Liver (tissue), 9 donors: ENCODE results near the gene PTPRN2. TPM values are rescaled to one million over a fixed set of nuclear protein-coding genes. Genes with fewer than 3 reads are reported as not detected.

Experiments used
- DNase-seq: peaks from one replicate; pipeline ENCODE4 v3.0.0-alpha.2; 2017; ENCODE audit warnings: low spot score
- H3K27ac ChIP-seq, 2 donors: one replicate each; pipeline ENCODE4 v1.7.0; 2013; ENCODE audit warnings: inconsistent platforms in 2 of 2, low read length in 2 of 2, control low read depth in 1 of 2, low read depth in 1 of 2, mild to moderate bottlenecking in 1 of 2
- H3K27me3 ChIP-seq, 4 donors: one replicate each; pipeline versions ENCODE4 v1.6.1 to v1.7.0; 2013; ENCODE audit warnings: low read length in 3 of 4, inconsistent platforms in 1 of 4, mild to moderate bottlenecking in 1 of 4, moderate library complexity in 1 of 4; ENCODE audit not compliant: control insufficient read depth in 4 of 4, insufficient read depth in 4 of 4
- H3K36me3 ChIP-seq, 4 donors: one replicate each; pipeline versions ENCODE4 v1.6.1 to v1.7.0; 2013; ENCODE audit warnings: low read length in 3 of 4, mild to moderate bottlenecking in 3 of 4, low read depth in 1 of 4, moderate library complexity in 1 of 4; ENCODE audit not compliant: control insufficient read depth in 4 of 4, insufficient read depth in 3 of 4
- H3K4me1 ChIP-seq, 4 donors: one replicate each; pipeline versions ENCODE4 v1.6.1 to v1.7.0; 2013; ENCODE audit warnings: low read length in 3 of 4, mild to moderate bottlenecking in 3 of 4, moderate library complexity in 1 of 4; ENCODE audit not compliant: control insufficient read depth in 4 of 4, insufficient read depth in 4 of 4
- H3K4me3 ChIP-seq, 3 donors: one replicate each; pipeline versions ENCODE4 v1.6.1 to v1.7.0; 2013; ENCODE audit warnings: low read length in 3 of 3, control low read depth in 1 of 3, low read depth in 1 of 3, mild to moderate bottlenecking in 1 of 3
- H3K9ac ChIP-seq, 2 donors: one replicate each; pipeline ENCODE4 v1.7.0; 2013; ENCODE audit warnings: low read length in 2 of 2, mild to moderate bottlenecking in 2 of 2, moderate library complexity in 2 of 2, control low read depth in 1 of 2, low read depth in 1 of 2
- H3K9me3 ChIP-seq, 4 donors: one replicate each; pipeline versions ENCODE4 v1.6.1 to v1.7.0; 2013; ENCODE audit warnings: low read length in 3 of 4; ENCODE audit not compliant: control insufficient read depth in 4 of 4
- CTCF ChIP-seq: fragments of 150-350 bp; IDR thresholded peaks from 2 replicates; pipeline ENCODE4 v1.5.1; 2017; ENCODE audit warnings: improper control_type of control experiment, low read depth, low read length; ENCODE audit not compliant: missing input control
- FOXA1 ChIP-seq: IDR thresholded peaks from 2 replicates; pipeline ENCODE4 v1.6.1; 2016; ENCODE audit warnings: antibody characterized with exemption
- FOXA2 ChIP-seq: IDR thresholded peaks from 2 replicates; pipeline ENCODE4 v1.6.1; 2016; ENCODE audit warnings: antibody characterized with exemption
- GABPA ChIP-seq, 2 donors: IDR thresholded peaks in 1 of 2; conservative IDR thresholded peaks in 1 of 2; 2 replicates each; pipeline ENCODE4 v1.6.1; 2016; ENCODE audit warnings: antibody characterized with exemption in 2 of 2, mild to moderate bottlenecking in 1 of 2, moderate library complexity in 1 of 2
- HNF4A ChIP-seq, 2 donors: conservative IDR thresholded peaks; 2 replicates each; pipeline ENCODE4 v1.6.1; 2016; ENCODE audit warnings: antibody characterized with exemption in 2 of 2, mild to moderate bottlenecking in 2 of 2
- HNF4G ChIP-seq: IDR thresholded peaks from 2 replicates; pipeline ENCODE4 v1.6.1; 2016; ENCODE audit warnings: antibody characterized with exemption
- JUND ChIP-seq, 2 donors: IDR thresholded peaks; 2 replicates each; pipeline ENCODE4 v1.6.1; 2016; ENCODE audit warnings: antibody characterized with exemption in 2 of 2
- NR2F2 ChIP-seq: IDR thresholded peaks from 2 replicates; pipeline ENCODE4 v1.6.1; 2016; ENCODE audit warnings: antibody characterized with exemption
- RXRA ChIP-seq, 2 donors: IDR thresholded peaks; 2 replicates each; pipeline ENCODE4 v1.6.1; 2017 to 2018; ENCODE audit warnings: antibody characterized with exemption in 2 of 2, mild to moderate bottlenecking in 1 of 2
- SP1 ChIP-seq: IDR thresholded peaks from 2 replicates; pipeline ENCODE4 v1.6.1; 2018; ENCODE audit warnings: antibody characterized with exemption, mild to moderate bottlenecking
- TAF1 ChIP-seq: conservative IDR thresholded peaks from 2 replicates; pipeline ENCODE4 v1.6.1; 2016; ENCODE audit warnings: antibody characterized with exemption, mild to moderate bottlenecking
- YY1 ChIP-seq: IDR thresholded peaks from 2 replicates; pipeline ENCODE4 v1.6.1; 2016; ENCODE audit warnings: antibody characterized with exemption, mild to moderate bottlenecking
- WGBS: extraction: QIAGEN DNeasy Blood & Tissue Kit; methylation state at CpG from one replicate; pipeline ENCODE4 v1.1.7; 2013; 5-methylcytosine and 5-hydroxymethylcytosine counted together
- polyA plus RNA-seq, 2 donors: library from polyadenylated mRNA; stranded (reverse) in 1 of 2; unstranded in 1 of 2; fragments of 200-250 nt in 1 of 2; fragments of >200 nt in 1 of 2; fragmentation: Nextera tagmentation in 1 of 2; extraction: Ambion mirVana in 1 of 2; gene quantifications; one replicate each; pipeline versions ENCODE4 v1.2.1 to v1.2.3, GENCODE V29; 2013 to 2015
- total RNA-seq, 2 donors: library from RNA; depleted of rRNA; stranded (reverse); fragments of >200 nt; gene quantifications; one replicate each; pipeline ENCODE4 v1.2.3, GENCODE V29; 2014
- TF ChIP-seq, protein P1 (sequence below): IDR thresholded peaks from 2 replicates; pipeline ENCODE4 v1.6.1; 2016; ENCODE audit warnings: antibody characterized with exemption
- donor health status: healthy.
- donor health status: healthy.
- donor health status: healthy.
- donor health status: healthy.
- donor health status: healthy.

The PTPRN2 gene
- total and polyA plus RNA-seq, 4 donors, result 0.75 to 1.9 (median 1.1) TPM

GRCh38 chr7:157497744-157498651, 1089.6 kb downstream of the PTPRN2 start:
- TF ChIP-seq, protein P1, sequence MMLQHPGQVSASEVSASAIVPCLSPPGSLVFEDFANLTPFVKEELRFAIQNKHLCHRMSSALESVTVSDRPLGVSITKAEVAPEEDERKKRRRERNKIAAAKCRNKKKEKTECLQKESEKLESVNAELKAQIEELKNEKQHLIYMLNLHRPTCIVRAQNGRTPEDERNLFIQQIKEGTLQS, result no peak
- TF ChIP-seq RXRA (IDR thresholded peaks at IDR 0.05) (no peak), NR2F2 (no peak), JUND (IDR thresholded peaks at IDR 0.05) (no peak), FOXA1 (no peak)
- Histone ChIP-seq H3K4me3 (no peak overlapping the region), H3K9ac (no peak overlapping the region), H3K4me1 (no peaks in the 10 kb centered on the region), H3K9me3 (no peaks in the 10 kb centered on the region), H3K36me3 (no peaks in the 10 kb centered on the region), H3K27ac (no peak overlapping the region), H3K27me3 (no peaks in the 10 kb centered on the region)
- 81% methylated on average over 33 of the region's 33 CpGs for WGBS
- no peak for DNase-seq

DNA sequence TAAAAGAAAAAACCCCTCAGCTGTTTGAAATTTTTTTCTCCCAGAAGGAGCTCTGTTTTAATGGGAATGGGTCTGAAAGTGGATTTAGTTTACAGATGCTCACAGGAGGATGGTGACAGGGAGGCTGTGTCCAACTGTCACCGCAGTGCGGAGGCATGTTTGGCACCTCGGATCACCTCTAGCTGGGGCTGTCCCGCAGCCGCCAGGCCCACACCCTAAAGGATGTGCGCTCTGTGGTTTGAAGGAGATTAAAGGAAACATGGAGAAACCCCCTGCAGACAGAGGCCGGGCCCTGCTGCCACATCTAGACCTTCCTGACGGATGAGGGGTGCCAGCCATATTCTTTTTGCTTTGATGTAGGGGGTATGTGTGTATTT, 1090.3 kb downstream of the PTPRN2 start:
- Histone ChIP-seq H3K9me3 (no peaks in the 10 kb centered on the region), H3K27me3 (no peaks in the 10 kb centered on the region), H3K27ac (no peak overlapping the region), H3K9ac (no peak overlapping the region), H3K4me3 (no peak overlapping the region), H3K4me1 (no peaks in the 10 kb centered on the region), H3K36me3 (no peaks in the 10 kb centered on the region)
- TF ChIP-seq SP1 (no peak), CTCF (no peak), GABPA (IDR thresholded peaks at IDR 0.05 in 1 of 2, conservative IDR thresholded peaks at IDR 0.05 in 1 of 2) (no peak), YY1 (no peak), HNF4A (conservative IDR thresholded peaks at IDR 0.05) (no peak)
- 89% methylated on average over 8 of the region's 8 CpGs for WGBS
- no peak for DNase-seq

- no peak for DNase-seq
Measured at GRCh38 chr7:157496416-157497275, 1091.0 kb downstream of the PTPRN2 start.

More at GRCh38 chr7:157496416-157497275, 1091.0 kb downstream of the PTPRN2 start:
- Histone ChIP-seq H3K27me3 (no peaks in the 10 kb centered on the region), H3K4me3 (no peak overlapping the region), H3K27ac (no peak overlapping the region), H3K36me3 (no peaks in the 10 kb centered on the region), H3K4me1 (no peaks in the 10 kb centered on the region), H3K9me3 (no peaks in the 10 kb centered on the region), H3K9ac (no peak overlapping the region)
- 78% methylated on average over 31 of the region's 31 CpGs for WGBS
- TF ChIP-seq NR2F2, result no peak
- TF ChIP-seq JUND (IDR thresholded peaks at IDR 0.05), result no peak
- TF ChIP-seq TAF1, result no peak
- TF ChIP-seq HNF4G, result no peak
- TF ChIP-seq SP1, result no peak
- no peak for TF ChIP-seq FOXA2
- no peak for TF ChIP-seq RXRA (IDR thresholded peaks at IDR 0.05)
